Thoracic aorta (tissue), 2 donors: ENCODE data around the gene TBC1D2. TPM values are rescaled to one million over a fixed set of nuclear protein-coding genes. Genes with fewer than 3 reads are reported as not detected.
"Not testable (repeated sequence)": the region's sequence is repeated elsewhere in the genome, so short reads cannot be mapped to it uniquely, and the experiment has no call there.

Source experiments
- ATAC-seq: fragments of 150-250 bp; one replicate; pipeline ENCODE4 v1.8.0; 2017; ENCODE audit warnings: low read depth; ENCODE audit not compliant: insufficient number of reproducible peaks, low FRiP score
- DNase-seq: peaks from one replicate; pipeline ENCODE4 v3.0.0-alpha.2; 2020; ENCODE audit warnings: low spot score
- H3K27ac ChIP-seq, 2 donors: fragments of 200-600 bp; sonication (generic); 1 replicate in 1 of 2; 2 replicates in 1 of 2; pipeline ENCODE4 v1.5.1; 2016; ENCODE audit warnings: mild to moderate bottlenecking in 2 of 2, moderate library complexity in 2 of 2
- H3K27me3 ChIP-seq: fragments of 200-600 bp; sonication (generic); replicated peaks from 2 replicates; pipeline ENCODE4 v1.6.0; 2016; ENCODE audit warnings: mild to moderate bottlenecking; ENCODE audit not compliant: insufficient read depth
- H3K36me3 ChIP-seq: fragments of 200-600 bp; sonication (generic); one replicate; pipeline ENCODE4 v1.5.1; 2016
- H3K4me1 ChIP-seq, 2 donors: fragments of 200-600 bp; sonication (generic); 1 replicate in 1 of 2; 2 replicates in 1 of 2; pipeline versions ENCODE4 v1.5.1 to v1.6.0; 2016; ENCODE audit warnings: low read depth in 2 of 2, mild to moderate bottlenecking in 1 of 2; ENCODE audit not compliant: control insufficient read depth in 1 of 2
- H3K4me3 ChIP-seq: fragments of 200-600 bp; sonication (generic); 2 replicates; pipeline ENCODE4 v1.5.1; 2016; ENCODE audit warnings: mild to moderate bottlenecking
- H3K9me3 ChIP-seq: fragments of 200-600 bp; sonication (generic); 2 replicates; pipeline ENCODE4 v1.5.1; 2016
- CTCF ChIP-seq: fragments of 200-600 bp; sonication (generic); IDR thresholded peaks from one replicate; pipeline ENCODE4 v1.5.1; 2019; ENCODE audit warnings: antibody characterized with exemption
- total RNA-seq, 2 donors: library from RNA; depleted of rRNA; stranded (reverse); fragments of >200 nt; gene quantifications; one replicate each; pipeline versions ENCODE4 v1.1.0 to v1.2.3, GENCODE V29; 2016

The TBC1D2 gene
- total RNA-seq, 2 donors from 2014 or later: 22.3 to 23.7 TPM

GRCh38 chr9:98284754-98285153 is 29.3 kb upstream of the TBC1D2 start:
- TF ChIP-seq CTCF: no peak
- Histone ChIP-seq H3K36me3 (no peaks in the 10 kb centered on the region), H3K27me3 (no peaks in the 10 kb centered on the region), H3K27ac (no peak overlapping the region), H3K9me3 (no peaks in the 10 kb centered on the region), H3K4me1 (no peaks in the 10 kb centered on the region), H3K4me3 (no peak overlapping the region)
- no peak for ATAC-seq
- DNase-seq: no peak

GRCh38 chr9:98283143-98283542 is 27.7 kb upstream of the TBC1D2 start:
- DNase-seq, H3K27me3 ChIP-seq, H3K27ac ChIP-seq, H3K9me3 ChIP-seq, ATAC-seq, H3K4me1 ChIP-seq, H3K4me3 ChIP-seq, H3K36me3 ChIP-seq: not testable (repeated sequence)

GRCh38 chr9:98281281-98281680 is 25.8 kb upstream of the TBC1D2 start:
- H3K9me3 ChIP-seq: no peaks in the 10 kb centered on the region
- H3K27me3 ChIP-seq: no peaks in the 10 kb centered on the region
- no peak for TF ChIP-seq CTCF
- DNase-seq: no peak
- no peaks in the 10 kb centered on the region for H3K36me3 ChIP-seq
- H3K4me1 ChIP-seq: no peaks in the 10 kb centered on the region
- ATAC-seq: no peak
- H3K27ac ChIP-seq: no peak overlapping the region
- H3K4me3 ChIP-seq: no peak overlapping the region

- Histone ChIP-seq H3K27me3 (no peaks in the 10 kb centered on the region), H3K36me3 (no peaks in the 10 kb centered on the region), H3K27ac (no peak overlapping the region), H3K9me3 (no peaks in the 10 kb centered on the region), H3K4me1 (no peaks in the 10 kb centered on the region), H3K4me3 (no peak overlapping the region)
- no peak for DNase-seq
- ATAC-seq: no peak
- TF ChIP-seq CTCF: no peak
Observed at GRCh38 chr9:98280574-98280973, 25.1 kb upstream of the TBC1D2 start.

- DNase-seq: no peak
- no peak for TF ChIP-seq CTCF
- Histone ChIP-seq H3K27me3 (no peaks in the 10 kb centered on the region), H3K4me1 (no peaks in the 10 kb centered on the region), H3K36me3 (no peaks in the 10 kb centered on the region), H3K9me3 (no peaks in the 10 kb centered on the region), H3K4me3 (no peak overlapping the region), H3K27ac (no peak overlapping the region)
- ATAC-seq: no peak
Observed at GRCh38 chr9:98280162-98280561, 24.7 kb upstream of the TBC1D2 start.

- DNase-seq: no peak
- no peak overlapping the region for H3K4me3 ChIP-seq
Observed at GRCh38 chr9:98276907-98277469, 21.5 kb upstream of the TBC1D2 start.

More at GRCh38 chr9:98276907-98277469, 21.5 kb upstream of the TBC1D2 start:
- H3K4me1 ChIP-seq: no peaks in the 10 kb centered on the region
- no peak for TF ChIP-seq CTCF
- no peaks in the 10 kb centered on the region for H3K36me3 ChIP-seq
- no peak for ATAC-seq
- no peaks in the 10 kb centered on the region for H3K27me3 ChIP-seq
- H3K9me3 ChIP-seq: no peaks in the 10 kb centered on the region
- H3K27ac ChIP-seq: no peak overlapping the region
